ENCODE results near the gene CREBRF.

DNA sequence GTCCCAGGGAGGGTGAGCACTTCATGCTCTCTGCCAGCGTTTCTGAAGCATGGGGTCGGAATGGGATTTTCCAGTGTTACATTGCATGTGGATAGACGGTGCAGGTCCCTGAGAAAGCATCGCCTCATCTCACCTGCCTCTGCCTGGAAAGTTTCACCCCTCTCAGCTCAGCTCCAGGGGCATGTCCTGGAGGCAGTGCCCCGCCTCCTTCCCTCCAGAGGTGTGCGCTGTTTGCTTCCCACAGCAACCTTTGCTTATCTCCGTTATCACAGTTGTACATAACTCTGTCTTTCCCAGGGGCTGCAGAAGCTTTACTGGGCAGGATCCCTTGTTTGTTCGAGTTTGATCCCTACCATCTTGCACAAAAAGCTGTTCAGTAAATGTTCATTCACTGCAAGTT lies 10.7 kb upstream of the CREBRF start:
- TF ChIP-seq, protein P1, sequence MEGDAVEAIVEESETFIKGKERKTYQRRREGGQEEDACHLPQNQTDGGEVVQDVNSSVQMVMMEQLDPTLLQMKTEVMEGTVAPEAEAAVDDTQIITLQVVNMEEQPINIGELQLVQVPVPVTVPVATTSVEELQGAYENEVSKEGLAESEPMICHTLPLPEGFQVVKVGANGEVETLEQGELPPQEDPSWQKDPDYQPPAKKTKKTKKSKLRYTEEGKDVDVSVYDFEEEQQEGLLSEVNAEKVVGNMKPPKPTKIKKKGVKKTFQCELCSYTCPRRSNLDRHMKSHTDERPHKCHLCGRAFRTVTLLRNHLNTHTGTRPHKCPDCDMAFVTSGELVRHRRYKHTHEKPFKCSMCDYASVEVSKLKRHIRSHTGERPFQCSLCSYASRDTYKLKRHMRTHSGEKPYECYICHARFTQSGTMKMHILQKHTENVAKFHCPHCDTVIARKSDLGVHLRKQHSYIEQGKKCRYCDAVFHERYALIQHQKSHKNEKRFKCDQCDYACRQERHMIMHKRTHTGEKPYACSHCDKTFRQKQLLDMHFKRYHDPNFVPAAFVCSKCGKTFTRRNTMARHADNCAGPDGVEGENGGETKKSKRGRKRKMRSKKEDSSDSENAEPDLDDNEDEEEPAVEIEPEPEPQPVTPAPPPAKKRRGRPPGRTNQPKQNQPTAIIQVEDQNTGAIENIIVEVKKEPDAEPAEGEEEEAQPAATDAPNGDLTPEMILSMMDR (IDR thresholded peaks at IDR 0.05; ENCODE audit: low read depth, low read length), result no peak
- TF ChIP-seq EZH2phosphoT487 (IDR thresholded peaks at IDR 0.05; ENCODE audit: low read depth), result no peak

All from OCI-LY3 (cell line).